ENCODE data around the gene WDHD1. TPM values are rescaled to one million over a fixed set of nuclear protein-coding genes. Genes with fewer than 3 reads are reported as not detected.
"Not testable (repeated sequence)": the region's sequence is repeated elsewhere in the genome, so short reads cannot be mapped to it uniquely, and the experiment has no call there.

Gene WDHD1
- total RNA-seq, 1 donor from 2014 or later, result 6.6 TPM

- DNase-seq (ENCODE audit: low spot score), result not testable (repeated sequence)
Observed at GRCh38 chr14:54908973-54909372, 117.9 kb downstream of the WDHD1 start.

DNA sequence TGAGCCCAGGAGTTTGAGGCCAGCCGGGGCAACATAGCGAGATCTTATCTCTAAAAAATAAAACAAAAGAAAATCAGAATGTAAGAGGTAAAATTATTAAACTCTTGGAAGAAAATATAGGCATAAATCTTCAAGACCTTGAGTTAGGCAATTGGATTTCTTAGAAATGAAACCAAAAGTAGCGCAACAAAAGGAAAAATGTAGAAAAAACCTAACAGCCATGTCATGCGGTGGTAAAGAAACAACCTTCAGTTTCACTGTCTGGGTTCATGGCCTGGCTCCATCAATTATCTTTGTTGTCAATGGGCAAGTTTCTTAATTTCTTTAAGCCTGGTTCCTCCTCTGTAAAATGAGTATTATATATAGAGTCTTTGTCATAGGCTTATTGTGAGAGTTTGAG, 118.7 kb downstream of the WDHD1 start:
- DNase-seq (ENCODE audit: low spot score), result no peak

- DNase-seq (ENCODE audit: low spot score), result no peak
Observed at GRCh38 chr14:54906075-54906474, 120.8 kb downstream of the WDHD1 start.

GRCh38 chr14:54902521-54903420, 124.1 kb downstream of the WDHD1 start, which contains the start of gene GCH1:
TSS of gene GCH1 (minus strand) at chr14:54902826. CDS start at chr14:54902663, 163 bp downstream.
- DNase-seq (ENCODE audit: low spot score), result peak; percentile 71

DNA sequence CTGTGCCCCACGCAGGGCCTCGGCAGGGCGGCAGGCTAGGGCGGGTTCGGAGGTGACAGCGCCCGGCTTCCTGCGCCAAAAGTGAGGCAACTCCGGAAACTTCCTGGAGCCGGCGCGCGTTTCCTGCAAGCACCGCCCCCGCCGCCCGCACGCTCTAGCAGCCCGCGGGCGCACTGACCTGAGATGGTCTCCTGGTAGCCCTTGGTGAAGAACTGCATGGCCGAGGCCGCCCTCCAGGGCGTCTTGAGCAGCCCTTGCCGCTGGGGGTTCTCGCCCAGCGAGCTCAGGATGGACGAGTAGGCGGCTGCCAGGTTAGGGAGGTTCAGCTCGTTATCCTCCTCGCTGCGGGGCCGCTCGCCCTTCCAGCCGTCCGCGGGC, 124.8 kb downstream of the WDHD1 start:
- peak; percentile 74 for DNase-seq (ENCODE audit: low spot score)

DNA sequence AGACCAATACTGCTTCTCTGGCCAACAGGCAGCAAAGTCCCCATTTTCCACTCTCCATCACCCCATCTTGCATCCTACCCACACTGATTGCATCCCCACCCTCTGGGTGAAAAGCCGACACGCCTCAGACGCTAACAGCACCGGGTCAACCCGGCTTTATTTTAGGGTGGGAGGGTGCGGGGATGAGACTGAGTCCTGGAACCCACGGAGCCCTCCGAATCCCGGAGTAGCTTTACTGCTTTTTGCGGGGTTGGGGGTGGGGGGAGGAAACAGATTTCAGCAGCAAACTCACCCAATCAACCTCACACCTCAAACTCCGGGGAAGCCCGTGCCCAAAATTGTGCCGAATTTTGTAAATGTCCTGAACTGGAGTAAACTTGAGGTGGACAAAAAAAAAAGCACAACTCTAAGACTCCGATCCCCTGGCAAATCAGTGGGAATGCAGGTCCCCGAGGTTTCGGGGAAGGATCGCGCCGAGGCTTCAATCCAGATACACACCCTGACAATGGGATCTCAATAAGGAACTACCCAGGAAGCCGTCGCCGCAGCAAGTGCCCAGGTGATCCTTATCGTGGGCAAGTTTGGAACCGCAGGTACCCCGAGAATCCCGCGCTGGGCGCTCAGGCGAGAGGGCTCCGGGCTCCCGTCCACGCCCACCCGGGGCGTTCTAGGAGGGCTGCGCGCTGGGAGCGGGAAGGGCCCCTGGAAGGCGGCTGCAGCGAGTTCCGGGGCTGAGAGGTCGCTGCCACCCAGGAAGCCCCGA, 125.3 kb downstream of the WDHD1 start:
- DNase-seq (ENCODE audit: low spot score), result peak; percentile 49

GRCh38 chr14:54899573-54899972, 127.3 kb downstream of the WDHD1 start:
- no peak for DNase-seq (ENCODE audit: low spot score)

DNA sequence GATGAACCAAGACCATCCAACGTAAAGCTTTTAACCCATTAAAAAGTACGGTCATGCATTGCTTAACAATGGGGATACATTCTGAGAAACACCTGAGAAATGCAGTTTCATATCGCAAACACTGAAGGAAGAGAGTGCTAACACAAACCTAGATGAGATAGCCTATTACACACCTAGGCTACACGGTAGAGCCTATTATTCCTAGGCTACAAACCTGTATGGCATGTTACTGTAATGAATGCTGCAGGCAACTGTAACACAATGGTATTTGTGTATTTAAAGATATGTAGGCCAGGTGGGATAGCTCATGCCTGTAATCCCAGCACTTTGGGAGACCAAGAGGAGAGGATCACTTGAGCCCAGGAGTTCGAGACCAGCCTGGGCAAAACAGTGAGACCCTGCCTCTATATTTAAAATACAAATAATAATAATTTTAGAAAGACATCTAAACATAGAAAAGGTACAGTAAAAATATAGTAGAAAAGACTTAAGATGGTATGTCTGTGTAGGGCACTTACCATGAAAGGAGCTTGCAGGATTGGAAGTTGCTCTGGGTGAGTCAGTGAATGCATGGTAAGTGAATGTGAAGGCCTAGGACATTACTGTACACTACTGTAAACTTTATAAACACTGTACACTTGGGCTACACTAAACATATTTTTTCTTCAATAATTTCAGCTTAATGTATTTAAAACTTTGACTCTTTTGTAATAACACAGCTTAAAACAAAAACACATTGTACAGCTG, 128.9 kb downstream of the WDHD1 start:
- DNase-seq (ENCODE audit: low spot score), result not testable (repeated sequence)

- DNase-seq (ENCODE audit: low spot score), result no peak
Observed at GRCh38 chr14:54895683-54896082, 131.2 kb downstream of the WDHD1 start.

DNA sequence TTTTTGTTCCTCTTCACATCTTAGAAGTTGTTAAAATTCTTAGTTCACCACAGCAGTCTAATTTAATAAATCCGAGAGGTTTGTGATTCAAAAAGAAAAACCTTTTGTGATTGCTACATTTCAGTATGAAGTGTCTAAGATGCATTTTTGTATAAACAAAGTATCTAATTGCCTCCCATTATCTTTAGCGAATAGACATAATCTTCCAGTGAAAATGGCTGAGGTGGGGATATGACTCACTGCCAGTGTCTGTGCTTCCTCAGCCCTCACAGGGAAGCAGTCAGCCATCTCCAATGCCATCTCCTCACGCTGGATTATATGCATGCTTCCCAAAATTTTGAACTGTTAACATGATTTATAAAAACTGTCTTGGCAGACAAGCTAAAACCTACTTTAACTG, 131.9 kb downstream of the WDHD1 start:
- no peak for DNase-seq (ENCODE audit: low spot score)

DNA sequence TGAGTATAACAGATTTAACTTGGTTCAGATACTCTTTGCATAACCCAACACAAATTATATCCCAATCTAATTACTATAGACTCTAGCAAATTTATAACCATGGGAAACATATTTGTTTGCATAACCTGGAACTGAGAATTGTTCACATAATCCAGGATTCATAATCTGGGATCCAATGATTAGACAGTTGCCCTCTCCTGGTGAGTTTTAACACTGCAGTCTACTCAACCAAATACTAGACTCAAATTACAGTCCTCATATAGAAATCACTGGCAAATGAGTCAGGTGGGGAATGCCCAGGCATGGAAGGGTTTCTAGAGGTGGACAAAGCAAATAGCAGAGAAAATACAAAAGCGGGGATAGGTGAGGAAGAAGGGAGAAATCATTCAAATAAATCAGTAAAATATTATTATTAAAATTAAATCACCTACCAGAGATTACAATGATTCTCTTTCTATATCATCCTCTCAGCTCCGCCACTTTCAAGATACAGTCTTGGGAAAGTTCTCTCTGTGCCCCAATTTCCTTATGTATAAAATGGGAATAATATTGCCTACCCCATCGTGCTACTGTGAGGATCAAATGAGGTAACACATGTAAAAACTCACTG, 133.6 kb downstream of the WDHD1 start:
- no peak for DNase-seq (ENCODE audit: low spot score)

DNA sequence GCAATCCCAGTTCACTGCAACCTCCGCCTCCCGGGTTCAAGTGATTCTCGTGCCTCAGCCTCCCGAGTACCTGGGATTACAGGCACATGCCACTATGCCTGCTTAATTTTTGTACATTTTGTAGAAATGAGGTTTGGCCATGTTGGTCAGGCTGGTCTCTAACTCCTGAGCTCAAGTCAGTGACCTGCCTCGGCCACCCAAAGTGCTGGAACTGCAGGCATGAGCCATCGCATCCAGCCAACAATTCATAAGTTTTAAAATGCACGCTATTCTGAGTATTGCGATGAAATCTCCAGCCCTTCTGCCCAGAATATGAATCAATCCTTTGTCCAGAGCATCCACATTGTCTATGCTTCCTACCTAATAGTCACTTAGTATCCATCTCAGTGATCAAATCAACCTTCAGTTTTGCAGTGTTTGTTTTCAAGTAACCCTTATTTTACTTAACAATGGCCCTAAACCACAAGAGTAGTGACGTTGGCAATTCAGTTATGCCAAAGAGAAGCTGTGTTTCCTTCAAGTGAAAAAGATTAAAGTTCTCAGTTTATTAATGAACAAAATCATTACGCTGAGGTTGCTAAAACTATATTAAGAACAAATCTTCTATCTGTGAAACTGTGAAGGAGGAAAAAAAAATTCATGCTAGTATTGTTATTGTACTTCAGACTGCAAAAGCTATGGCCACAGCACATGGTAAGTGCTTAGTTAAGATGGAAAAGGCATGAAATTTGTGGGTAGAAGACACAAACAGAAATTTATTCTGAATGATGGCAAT, 135.2 kb downstream of the WDHD1 start:
- DNase-seq (ENCODE audit: low spot score), result no peak

- DNase-seq (ENCODE audit: low spot score), result no peak
Observed at GRCh38 chr14:54890788-54891187, 136.1 kb downstream of the WDHD1 start.

- no peak for DNase-seq (ENCODE audit: low spot score)
Observed at GRCh38 chr14:54889919-54890318, 137.0 kb downstream of the WDHD1 start.

Other genes starting within 250 kb of the WDHD1 start
- gene GCH1, start 124.3 kb downstream of the WDHD1 start, total RNA-seq, result 13.8 TPM
- 29.2 TPM for gene SOCS4, start 137 bp upstream of the WDHD1 start, total RNA-seq
- gene MAPK1IP1L, start 24.5 kb upstream of the WDHD1 start, total RNA-seq, result 94.7 TPM
- 193 TPM for gene LGALS3, start 102.2 kb upstream of the WDHD1 start, total RNA-seq
- gene DLGAP5, start 164.5 kb upstream of the WDHD1 start, total RNA-seq, result 0.21 TPM
- gene FBXO34, start 244.3 kb upstream of the WDHD1 start, total RNA-seq, result 52.0 TPM

Data from ureter (tissue), 1 donor.